LoVo (cell line): Measurements from ENCODE around the gene ATG7.
"Not testable (repeated sequence)": the region's sequence is repeated elsewhere in the genome, so short reads cannot be mapped to it uniquely, and the experiment has no call there.

ENCODE experiments used
- DNase-seq: peaks from one replicate; pipeline ENCODE4 v3.0.0-alpha.2; 2016; ENCODE audit warnings: low spot score

ATG7 gene

DNA sequence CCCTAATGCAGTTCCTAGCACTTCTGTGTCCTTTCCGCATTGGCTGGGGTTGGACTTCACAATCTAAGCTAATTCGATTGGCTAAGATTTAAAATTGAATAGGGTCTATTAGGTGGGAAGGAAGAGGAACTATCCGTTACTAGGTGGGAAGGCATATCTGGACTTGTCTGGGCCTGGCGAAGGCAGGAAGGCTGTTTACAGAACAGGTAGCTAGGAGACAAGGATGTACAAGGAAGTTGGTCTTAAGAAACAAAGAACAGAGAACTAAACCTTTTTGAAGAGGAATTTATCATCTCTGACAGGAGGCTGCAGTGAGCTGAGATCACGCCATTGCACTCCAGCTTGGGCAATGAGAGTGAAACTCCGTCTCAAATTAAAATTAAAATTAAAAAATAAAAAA, 17.3 kb upstream of the ATG7 start:
- no peak for DNase-seq

DNA sequence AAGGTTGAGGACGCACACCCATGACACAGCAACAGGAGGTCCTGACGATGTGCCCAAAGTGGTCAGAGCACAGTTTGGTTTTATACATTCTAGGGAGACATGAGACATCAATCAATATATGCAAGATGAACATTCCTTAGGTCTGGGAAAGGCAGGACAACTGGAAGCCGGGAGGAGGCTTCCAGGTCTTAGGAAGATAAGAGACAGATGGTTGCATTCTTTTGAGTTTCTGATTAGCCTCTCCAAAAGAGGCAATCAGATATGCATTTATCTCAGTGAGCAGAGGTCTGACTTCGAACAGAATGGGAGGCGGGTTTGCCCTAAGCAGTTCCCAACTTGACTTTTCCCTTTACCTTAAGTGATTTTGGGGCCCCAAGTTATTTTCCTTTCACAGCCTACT, 16.7 kb upstream of the ATG7 start:
- not testable (repeated sequence) for DNase-seq

DNA sequence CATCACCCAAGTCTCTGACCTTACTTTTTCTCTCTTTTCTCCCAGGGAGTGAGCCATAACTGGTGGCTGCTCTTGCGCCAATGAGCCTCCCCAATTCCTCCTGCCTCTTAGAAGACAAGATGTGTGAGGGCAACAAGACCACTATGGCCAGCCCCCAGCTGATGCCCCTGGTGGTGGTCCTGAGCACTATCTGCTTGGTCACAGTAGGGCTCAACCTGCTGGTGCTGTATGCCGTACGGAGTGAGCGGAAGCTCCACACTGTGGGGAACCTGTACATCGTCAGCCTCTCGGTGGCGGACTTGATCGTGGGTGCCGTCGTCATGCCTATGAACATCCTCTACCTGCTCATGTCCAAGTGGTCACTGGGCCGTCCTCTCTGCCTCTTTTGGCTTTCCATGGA, 13.2 kb upstream of the ATG7 start:
- no peak for DNase-seq

DNA sequence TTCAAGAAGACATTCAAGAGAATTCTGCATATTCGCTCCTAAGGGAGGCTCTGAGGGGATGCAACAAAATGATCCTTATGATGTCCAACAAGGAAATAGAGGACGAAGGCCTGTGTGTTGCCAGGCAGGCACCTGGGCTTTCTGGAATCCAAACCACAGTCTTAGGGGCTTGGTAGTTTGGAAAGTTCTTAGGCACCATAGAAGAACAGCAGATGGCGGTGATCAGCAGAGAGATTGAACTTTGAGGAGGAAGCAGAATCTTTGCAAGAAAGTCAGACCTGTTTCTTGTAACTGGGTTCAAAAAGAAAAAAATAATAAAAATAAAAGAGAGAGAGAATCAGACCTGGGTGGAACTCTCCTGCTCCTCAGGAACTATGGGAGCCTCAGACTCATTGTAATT, 11.7 kb upstream of the ATG7 start:
- DNase-seq: no peak

DNA sequence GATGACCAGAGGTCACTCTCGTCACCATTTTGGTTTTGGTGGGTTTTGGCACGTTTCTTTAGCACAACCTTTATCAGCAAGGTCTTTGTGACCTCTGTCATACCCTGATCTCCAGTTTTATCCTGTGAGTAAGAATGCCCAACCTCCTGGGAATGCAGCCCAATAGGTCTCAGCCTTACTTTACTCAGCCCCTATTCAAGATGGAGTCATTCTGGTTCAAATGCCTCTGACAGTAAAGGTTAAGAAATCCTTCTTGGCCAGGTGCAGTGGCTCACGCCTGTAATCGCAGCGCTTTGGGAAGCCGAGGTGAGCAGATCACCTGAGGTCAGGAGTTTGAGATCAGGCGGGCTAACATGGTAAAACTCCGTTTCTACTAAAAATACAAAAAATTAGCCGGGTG, 3.2 kb upstream of the ATG7 start:
- DNase-seq: no peak

DNA sequence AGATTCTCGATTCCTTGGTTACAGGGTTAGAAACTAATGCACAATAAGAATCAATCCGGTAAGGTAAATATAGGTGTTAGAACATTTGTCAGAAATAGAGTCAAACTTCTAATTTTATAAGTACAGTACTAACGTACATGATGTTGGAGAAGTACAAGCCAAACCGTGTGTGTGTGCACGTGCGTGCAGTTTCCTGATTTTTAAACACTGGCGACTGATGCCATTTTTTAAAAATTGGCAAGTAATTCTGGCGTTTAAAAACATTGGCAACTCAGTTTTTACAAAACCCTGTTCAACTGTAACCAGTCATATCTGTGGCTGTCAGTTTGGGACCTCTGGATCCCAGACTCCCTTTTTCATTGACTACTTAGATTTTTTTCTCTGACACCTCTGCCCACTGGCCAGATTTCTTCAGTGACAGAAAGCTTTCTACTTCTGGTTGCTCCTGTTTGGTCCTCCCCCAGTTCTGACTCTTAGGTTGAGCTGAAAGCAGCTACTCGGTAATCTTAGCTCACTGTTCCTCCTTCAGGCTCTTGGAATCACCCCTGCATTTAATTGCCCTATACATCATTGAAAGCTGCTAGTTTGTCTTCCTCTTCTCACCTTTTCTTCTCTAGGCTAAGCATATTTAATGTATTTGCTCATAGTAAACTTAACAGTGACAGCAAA, 843 bp downstream of the ATG7 start:
- no peak for DNase-seq

DNA sequence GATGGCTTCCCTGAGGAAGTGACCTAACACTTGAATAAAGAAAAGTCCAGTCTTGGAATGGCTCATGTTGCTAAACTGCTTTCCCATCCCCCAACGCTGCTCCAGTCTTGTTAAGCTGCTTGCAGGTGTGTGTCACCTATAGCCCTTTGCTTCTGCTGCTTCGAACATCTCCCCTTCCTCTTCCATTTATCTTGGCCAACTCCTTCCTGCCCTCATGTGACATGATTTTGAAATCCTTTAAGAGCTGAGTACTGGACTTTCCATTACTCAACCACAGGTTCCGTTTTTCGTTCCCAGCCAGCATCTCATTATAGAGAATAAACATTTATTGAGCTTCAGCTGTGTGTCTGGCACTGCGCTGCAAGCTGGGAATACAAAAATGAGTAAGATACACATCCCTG, 1.7 kb downstream of the ATG7 start:
- DNase-seq: no peak

DNA sequence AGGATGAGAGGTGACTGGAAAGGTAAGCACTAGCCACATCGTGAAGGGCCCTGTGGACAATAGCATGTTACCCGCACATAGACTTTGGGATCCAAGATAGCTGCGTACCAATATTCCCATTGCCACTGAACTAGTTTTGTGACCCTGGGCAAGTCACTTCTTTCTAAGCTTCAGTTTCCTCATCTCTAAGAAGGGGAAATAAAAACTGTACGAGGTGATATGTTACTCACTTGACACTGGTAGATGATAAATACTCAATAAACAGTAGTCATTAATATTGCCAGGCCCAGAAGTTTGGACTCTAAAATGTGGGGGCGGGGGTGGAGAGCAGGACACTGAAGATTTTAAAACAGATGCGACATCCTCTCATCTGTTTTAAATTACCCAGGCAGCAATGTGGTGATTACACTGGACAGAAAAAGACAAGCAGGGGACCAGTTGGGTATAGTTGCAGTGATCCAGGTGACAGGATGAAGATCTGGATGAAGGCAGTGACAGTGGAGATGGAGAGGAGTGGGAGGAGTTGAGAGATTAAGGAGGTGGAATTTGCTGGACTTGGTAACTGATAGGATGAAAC, 2.5 kb downstream of the ATG7 start:
- DNase-seq: no peak

DNA sequence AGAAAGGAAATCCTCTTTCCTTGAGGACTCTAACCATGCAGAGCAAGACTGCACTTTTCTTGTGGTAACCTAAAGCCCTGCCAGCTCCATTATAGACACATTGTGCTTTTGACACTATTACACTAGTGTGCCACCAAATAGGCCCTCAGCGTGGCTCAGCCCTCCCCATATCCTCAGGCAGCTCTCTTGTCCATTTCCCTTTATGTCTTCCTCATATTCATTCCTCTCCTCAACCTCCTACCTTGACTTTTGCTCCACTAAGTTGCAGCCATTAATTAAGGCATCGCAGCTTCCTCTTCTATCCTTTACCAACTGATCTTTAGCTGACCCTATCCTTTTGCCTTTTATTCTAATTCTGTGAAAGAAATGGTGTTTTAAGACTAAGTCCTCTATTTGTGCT, 3.7 kb downstream of the ATG7 start:
- no peak for DNase-seq

DNA sequence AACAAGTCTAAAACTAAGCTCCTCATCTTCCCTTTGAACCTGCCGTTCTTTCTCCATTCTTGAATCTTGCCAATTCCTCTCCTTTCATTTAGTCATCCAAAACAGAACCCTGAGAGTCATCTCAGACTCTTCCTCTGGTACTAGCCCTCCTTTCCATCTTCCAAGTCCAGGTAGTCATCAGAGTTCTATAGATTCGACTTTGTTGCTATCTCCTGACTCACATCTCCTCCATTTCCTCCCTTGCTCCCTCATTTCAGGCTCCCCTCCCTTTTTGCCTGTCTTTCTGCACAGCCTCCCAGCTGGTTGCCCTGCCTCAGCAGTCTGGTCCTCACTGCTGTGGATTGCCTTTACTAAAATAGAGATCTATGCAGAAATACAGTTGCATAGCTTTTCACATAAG, 4.7 kb downstream of the ATG7 start:
- no peak for DNase-seq

DNA sequence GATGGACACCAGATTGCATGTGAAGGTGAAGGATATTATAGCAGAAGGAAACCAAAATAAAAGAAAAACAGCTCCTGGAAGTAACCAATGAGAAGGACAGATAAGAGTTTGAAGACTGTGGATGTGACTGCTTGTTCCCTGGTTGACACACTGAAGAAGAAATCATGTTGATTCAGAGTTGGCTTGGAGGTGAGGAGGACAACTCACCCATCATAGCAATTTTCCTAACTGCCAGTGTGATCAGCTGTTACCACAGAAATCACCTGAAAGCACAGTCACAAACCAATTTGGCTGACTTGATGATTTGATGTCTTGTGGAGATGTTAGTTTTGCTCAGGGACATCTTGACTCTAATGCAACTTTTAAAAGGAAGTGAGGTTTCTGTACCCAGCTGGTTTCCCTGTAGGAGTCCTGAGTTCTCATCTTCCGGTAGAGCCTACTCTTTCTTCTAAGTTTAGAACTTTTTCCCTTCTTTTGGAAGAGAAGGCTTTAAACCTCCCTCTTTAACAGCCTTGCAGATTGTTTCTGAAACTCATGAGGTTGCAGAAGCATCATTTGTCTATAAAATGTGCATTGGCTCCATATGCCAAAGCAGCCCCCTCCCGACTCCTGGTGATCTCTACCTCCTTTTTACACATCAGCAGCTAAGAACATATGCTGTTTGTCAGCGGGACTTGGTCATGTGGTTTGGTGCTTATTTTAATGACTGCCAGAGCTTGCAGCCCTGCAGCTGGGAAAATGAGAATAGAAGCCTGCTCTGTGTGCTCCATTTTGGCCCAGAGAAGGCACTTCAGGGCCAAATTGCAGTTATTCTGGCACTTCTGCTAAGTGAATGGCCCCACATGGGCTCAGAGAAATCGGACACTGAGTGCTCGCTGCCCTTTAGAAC, 10.3 kb downstream of the ATG7 start:
- no peak for DNase-seq

DNA sequence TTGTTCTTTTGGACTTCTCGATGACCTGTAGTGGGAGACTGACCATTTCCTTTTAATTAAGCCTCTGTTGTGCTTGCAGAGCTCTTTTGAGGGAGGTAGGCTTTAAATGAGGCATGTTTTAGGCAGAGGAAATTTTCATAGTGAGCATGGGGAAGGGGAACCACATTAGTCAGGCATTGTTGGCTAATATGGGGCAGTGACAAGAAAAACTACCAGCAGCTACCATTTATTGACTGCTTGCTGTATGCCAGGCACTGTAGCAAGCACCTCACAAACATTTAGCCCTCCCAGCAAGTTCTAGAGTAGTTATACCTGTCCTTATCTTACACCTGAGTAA, 10.9 kb downstream of the ATG7 start:
- DNase-seq: no peak

DNA sequence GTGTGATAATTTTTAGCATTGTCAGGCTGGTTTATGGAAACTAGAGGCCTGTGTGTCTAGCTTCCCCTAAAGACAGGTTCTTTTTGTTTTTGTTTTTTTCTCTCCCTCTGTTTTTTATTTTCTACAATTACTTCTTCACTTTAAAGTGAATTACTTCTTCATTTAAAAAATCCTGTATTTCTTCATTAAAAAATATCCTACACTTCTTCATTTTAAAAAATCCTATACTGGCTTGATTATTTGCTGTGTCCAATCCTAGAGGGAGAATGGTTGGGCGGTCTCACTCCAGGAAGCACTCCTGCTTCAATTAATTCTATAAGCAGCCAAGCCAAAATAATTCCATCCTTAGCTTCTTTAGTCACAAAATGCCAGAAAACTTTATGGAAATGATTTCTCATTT, 11.8 kb downstream of the ATG7 start:
- no peak for DNase-seq

DNA sequence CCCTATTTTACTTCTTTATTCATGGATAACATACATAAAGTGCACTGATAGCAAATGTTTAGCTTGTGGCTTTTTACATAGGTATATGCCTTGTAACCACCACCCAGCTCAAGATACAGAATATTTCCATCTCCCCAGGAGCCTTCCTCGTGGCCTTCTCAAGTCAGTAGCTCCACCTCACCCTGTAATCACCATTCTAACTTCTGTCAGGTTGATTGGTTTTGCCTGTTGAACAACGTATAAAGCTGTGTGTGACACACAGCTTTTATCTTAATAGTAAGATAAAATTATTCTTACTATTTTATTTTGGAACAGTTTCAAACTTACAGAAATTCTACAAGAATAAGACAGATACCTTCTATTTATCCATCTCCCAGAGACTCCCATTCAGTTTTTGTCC, 13.3 kb downstream of the ATG7 start:
- no peak for DNase-seq

DNA sequence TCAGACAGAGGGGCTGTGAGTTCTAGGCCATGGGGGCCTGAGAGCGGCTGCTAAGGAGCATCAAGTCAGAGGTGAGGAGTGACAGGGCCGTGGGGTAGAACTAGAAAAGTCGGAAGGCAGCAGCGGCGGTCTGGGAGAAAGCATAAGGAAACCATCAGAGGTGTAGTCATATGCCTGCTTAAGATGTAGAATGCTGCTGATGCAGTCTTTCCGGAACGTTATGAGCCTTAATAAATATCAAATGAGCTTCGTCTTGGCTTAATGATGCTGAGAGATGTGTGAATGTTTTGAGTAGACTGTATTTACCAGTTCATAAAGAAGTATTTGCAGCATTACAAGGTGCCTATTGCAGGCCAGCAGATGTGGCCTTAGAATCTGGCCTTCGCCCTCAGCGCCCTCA, 15.2 kb downstream of the ATG7 start:
- no peak for DNase-seq

DNA sequence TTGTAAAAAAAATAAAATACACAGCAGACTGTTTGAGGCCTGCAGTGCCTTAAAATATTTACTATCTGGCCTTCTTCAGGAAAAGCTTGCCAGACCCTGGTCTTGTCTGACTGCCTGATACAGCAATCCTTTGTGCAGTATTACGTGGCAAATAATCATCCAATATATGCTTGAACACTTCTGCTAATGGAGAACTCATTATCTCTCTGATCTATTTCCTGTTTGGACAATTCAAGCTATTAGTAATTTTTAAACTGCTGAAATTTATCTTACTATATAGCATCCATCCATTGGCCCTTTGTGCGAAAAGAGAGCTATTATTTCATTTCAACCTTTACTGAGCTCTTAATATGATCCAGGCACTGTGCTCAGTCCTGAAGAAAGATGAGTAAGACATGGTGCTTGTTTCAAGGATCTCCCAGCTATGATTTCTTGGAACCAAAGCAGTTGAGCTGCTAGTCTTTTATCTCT, 15.9 kb downstream of the ATG7 start:
- DNase-seq: no peak

DNA sequence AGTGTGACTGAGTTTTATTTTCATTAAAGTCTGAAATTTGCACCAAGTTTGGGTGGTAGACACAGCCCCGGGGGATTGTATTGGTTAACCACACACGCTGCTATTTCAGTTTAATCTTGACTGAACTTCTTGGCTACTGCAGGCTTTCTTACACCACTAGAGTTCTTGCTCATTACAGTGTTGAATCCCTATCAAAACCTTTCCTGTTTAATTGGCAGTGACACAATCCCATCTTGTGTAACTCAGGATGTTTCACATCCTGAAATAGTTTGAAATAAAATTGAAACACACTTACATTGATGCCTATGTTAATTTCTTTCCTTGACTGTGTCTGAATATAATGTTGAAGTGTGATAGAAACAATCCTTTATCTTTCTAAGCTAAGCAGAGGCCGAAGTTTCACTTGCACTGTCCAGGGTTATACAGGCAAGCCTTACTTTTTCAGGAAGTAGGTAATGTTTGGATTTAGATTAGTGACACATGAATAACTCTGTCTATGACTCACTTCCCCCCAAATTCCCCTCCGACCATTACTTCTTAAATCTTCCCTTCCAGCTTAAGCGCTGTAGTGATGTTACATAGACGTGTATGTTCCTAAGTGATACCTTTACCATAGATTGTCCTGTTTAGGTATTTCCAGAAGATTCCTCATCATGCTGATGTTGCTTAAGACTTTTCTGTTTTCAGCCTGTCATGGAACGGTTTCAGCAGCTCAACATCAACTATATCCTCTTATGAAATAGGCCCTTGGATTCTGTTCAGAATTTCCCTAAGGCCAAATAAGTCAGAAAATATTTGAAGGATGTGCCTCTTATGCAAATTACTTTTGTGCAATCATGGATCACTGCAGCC, 16.8 kb downstream of the ATG7 start:
- no peak for DNase-seq

DNA sequence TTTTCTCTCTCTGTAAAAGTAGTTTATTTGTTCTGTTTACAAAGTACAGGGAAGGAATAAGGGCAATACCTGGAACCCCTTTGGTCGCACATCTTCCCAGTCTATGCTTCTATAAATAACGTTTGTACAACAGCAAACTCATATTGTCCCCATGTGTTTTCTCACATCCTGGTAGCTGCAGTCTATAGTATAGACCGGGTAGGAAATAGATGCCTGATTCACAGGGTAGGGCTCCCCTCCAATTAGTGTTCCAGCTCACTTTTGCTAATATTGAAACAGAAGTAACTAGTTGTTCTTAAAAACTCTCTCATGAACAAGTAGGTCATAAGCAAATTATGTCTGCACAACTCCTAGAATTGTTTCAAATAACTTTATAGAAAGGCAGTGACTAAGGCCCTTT, 17.7 kb downstream of the ATG7 start:
- DNase-seq: no peak

DNA sequence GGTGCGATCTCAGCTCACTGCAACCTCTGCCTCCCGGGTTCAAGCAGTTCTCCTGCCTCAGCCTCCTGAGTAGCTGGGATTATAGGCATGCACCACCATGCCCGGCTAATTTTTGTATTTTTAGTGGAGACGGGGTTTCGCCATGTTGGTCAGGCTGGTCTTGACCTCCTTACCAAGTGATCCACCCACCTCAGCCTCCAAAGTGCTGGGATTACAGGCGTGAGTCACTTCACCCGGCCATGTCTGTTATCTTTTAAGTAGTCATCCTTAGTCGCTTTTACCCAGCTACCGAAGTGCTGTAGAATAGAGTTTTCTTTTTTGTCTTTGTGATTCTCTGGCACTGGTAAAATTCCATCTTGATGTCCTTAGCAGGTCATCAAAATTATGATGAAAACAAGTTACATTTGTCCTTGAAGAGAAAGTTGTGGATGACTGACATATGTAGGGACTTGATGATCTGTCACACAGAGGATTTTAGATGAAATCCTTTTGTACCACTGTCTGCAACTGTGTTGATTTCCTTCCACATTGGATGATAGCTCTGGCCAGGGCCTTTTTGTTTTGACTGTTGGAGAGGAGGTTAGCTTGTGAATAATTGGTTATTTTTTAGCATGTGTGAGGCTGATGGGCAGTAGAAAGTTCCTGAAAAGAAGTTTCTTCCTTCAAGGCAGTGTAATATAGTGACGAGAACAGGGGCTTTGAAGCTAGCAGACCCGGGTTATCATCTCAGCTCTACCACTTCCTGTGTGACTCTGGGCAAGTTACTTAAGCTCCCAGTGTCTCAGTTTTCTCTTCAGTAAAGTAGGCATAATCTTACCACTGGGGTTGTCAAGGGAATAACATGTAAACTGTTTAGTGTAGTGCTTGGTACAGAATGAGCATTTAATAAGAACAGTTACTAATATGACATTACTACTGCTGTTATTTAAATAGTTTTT, 18.8 kb downstream of the ATG7 start:
- no peak for DNase-seq

DNA sequence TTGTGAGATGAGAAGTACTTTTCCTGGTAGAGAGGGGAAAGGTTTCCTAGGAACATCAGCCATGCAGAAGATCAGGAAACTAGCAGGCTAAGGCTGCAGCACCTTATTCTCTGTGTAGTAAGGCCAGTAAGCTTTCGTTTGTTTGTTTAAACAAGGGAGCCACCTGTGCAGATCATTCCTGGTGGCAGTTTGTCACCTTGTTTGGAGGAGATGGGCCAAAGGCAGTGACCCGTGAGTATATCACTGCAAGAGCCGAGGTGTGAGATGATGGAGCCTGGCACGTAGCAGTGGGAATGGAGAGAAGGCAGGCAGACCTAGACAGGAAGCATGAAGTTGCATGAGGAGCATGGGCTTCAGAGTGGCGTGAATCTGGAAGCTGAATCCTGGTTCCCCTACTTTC, 19.6 kb downstream of the ATG7 start:
- DNase-seq: no peak

DNA sequence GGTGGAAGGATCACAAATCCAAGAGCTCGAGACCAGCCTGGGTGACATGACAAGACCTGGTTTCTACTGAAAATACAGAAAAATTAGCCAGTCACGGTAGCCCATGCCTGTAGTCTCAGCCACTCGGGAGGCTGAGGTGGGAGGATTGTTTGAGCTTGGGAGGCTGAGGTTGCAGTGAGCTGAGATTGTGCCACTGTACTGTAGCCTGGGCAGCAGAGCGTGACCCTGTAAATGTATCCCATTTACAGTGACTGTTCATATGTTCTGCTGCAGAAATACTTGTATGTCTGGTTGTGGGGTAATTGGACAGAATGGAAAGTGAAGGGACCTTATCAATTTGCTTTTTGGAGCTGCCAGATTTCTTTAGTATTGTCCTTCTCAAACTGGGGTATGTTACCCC, 24.9 kb downstream of the ATG7 start:
- DNase-seq: no peak
